MCF 10A (cell line): ENCODE data around the gene CLCNKA. TPM values are rescaled to one million over a fixed set of nuclear protein-coding genes. Genes with fewer than 3 reads are reported as not detected.

Source experiments
- BruUV-seq: library from RNA; stranded (reverse); fragments of 400-500 nt; replicated peaks from 2 replicates; lab custom pipeline; 2021; lab: Mats Ljungman, UMichigan
- CTCF ChIA-PET: fragments of 300-600 bp; sonication (Branson Sonifier 250); formaldehyde crosslinking; extraction: SDS; loops from one replicate; lab custom pipeline; 2021; ENCODE audit warnings: antibody characterized with exemption, inconsistent platforms; lab: Yijun Ruan, JAX
- POLR2A ChIA-PET: fragments of 300-600, 350-650 bp; sonication (Branson Sonifier 250); formaldehyde crosslinking; extraction: SDS; loops from one replicate; lab custom pipeline; 2020; ENCODE audit warnings: antibody characterized with exemption, inconsistent platforms; lab: Yijun Ruan, JAX
- DNase-seq: peaks from one replicate; pipeline ENCODE4 v3.0.0-alpha.2; 2018; ENCODE audit not compliant: unreplicated experiment
- H3K27ac Mint-ChIP-seq: one replicate; pipeline ENCODE4 v1.8.0; 2022; ENCODE audit warnings: mild to moderate bottlenecking, low read depth, mixed read lengths; ENCODE audit not compliant: unreplicated experiment
- H3K27me3 Mint-ChIP-seq: one replicate; pipeline ENCODE4 v1.8.0; 2022; ENCODE audit warnings: mixed read lengths; ENCODE audit not compliant: insufficient read depth, unreplicated experiment
- H3K36me3 Mint-ChIP-seq: one replicate; pipeline ENCODE4 v1.8.0; 2022; ENCODE audit warnings: mild to moderate bottlenecking, moderate library complexity, mixed read lengths; ENCODE audit not compliant: insufficient read depth, unreplicated experiment
- H3K4me1 Mint-ChIP-seq: one replicate; pipeline ENCODE4 v1.8.0; 2022; ENCODE audit warnings: mixed read lengths; ENCODE audit not compliant: insufficient read depth, unreplicated experiment
- H3K4me3 Mint-ChIP-seq: one replicate; pipeline ENCODE4 v1.8.0; 2022; ENCODE audit warnings: mild to moderate bottlenecking, moderate library complexity, mixed read lengths; ENCODE audit not compliant: unreplicated experiment
- H3K9me3 Mint-ChIP-seq: one replicate; pipeline ENCODE4 v1.8.0; 2022; ENCODE audit warnings: mixed read lengths; ENCODE audit not compliant: unreplicated experiment
- CTCF ChIP-seq: fragments of 200-600 bp; IDR thresholded peaks from one replicate; pipeline ENCODE4 v1.8.0; 2022; ENCODE audit warnings: antibody characterized with exemption, mild to moderate bottlenecking; ENCODE audit not compliant: unreplicated experiment
- intact Hi-C: fragments of 100-400 bp; cut with micrococcal nuclease; formaldehyde crosslinking; loops from 2 replicates; pipeline ENCODE4 v1.14.1; 2022
- total RNA-seq: library from RNA; stranded (reverse); gene quantifications from 2 replicates; pipeline ENCODE4 v1.2.3, GENCODE V29; 2022

Gene CLCNKA
- total RNA-seq, 1 experiment from 2014 or later, result not detected

- POLR2A ChIA-PET, result no interaction called here
- no peak for TF ChIP-seq CTCF
- intact Hi-C loops, result no loop called here
- BruUV-seq, result no TSS peak
- Mint-ChIP-seq H3K4me3 (no peak overlapping the region), H3K27me3 (peaks cover 16% of the 10 kb centered on the region), H3K9me3 (no peaks in the 10 kb centered on the region), H3K36me3 (no peaks in the 10 kb centered on the region), H3K4me1 (peaks cover 6% of the 10 kb centered on the region), H3K27ac (peak overlapping the region; percentile 39)
- DNase-seq, result no peak
- CTCF ChIA-PET, result interaction anchor here (0.6 to 0.7 kb wide), 2 partner anchors 35 to 608 kb away, joined by 3 to 5 read pairs; no protein-coding TSS in a partner anchor
Observed at GRCh38 chr1:16067127-16067768, 45.4 kb downstream of the CLCNKA start.

GRCh38 chr1:16067933-16068332 lies 46.1 kb downstream of the CLCNKA start:
- no peak for DNase-seq
- BruUV-seq, result no TSS peak
- Mint-ChIP-seq H3K9me3 (no peaks in the 10 kb centered on the region), H3K4me1 (peaks cover 6% of the 10 kb centered on the region), H3K4me3 (no peak overlapping the region), H3K36me3 (no peaks in the 10 kb centered on the region), H3K27ac (peak overlapping the region; percentile 39), H3K27me3 (peaks cover 16% of the 10 kb centered on the region)
- TF ChIP-seq CTCF, result no peak
- POLR2A ChIA-PET, result interaction anchor here (0.6 kb wide), 1 partner anchor 302 kb away, joined by 3 read pairs; no protein-coding TSS in a partner anchor
- intact Hi-C loops, result no loop called here
- CTCF ChIA-PET, result interaction anchor here (0.5 to 1.2 kb wide), 3 partner anchors 15 to 743 kb away, joined by 3 read pairs; no protein-coding TSS in a partner anchor

- ChIA-PET CTCF (interaction anchor here (0.5 to 1.2 kb wide), 7 partner anchors 10 to 744 kb away, joined by 3 to 4 read pairs (median 3); no protein-coding TSS in a partner anchor), POLR2A (interaction anchor here (0.6 to 0.9 kb wide), 2 partner anchors 9 to 303 kb away, joined by 3 to 4 read pairs; no protein-coding TSS in a partner anchor)
- peaks cover 6% of the 10 kb centered on the region for H3K4me1 Mint-ChIP-seq
- no peak overlapping the region for H3K27ac Mint-ChIP-seq
- BruUV-seq, result no TSS peak
- H3K4me3 Mint-ChIP-seq, result no peak overlapping the region
- H3K36me3 Mint-ChIP-seq, result no peaks in the 10 kb centered on the region
- DNase-seq, result no peak
- no peak for TF ChIP-seq CTCF
- H3K9me3 Mint-ChIP-seq, result no peaks in the 10 kb centered on the region
- peaks cover 16% of the 10 kb centered on the region for H3K27me3 Mint-ChIP-seq
- intact Hi-C loops, result no loop called here
Observed at GRCh38 chr1:16068356-16069270, 46.8 kb downstream of the CLCNKA start.
